ENCODE measurements around the gene SLC16A1. TPM values are rescaled to one million over a fixed set of nuclear protein-coding genes. Genes with fewer than 3 reads are reported as not detected.

Gene SLC16A1
- total and polyA plus RNA-seq, 2 donors (not counting 3 experiments of a cell fraction or from before 2014, with no cell fraction given): 148 to 188 TPM

GRCh38 chr1:112938210-112938609 lies 17.8 kb downstream of the SLC16A1 start:
- Histone ChIP-seq H3K4me2 (ENCODE audit: insufficient read depth, low read length) (no peak overlapping the region), H3K36me3 (ENCODE audit: control insufficient read depth in 2 of 2, extremely low read depth in 1 of 2, insufficient read depth in 2 of 2, low read length in 2 of 2) (no peaks in the 10 kb centered on the region), H3K27ac (ENCODE audit: insufficient read depth, low read depth, low read length) (no peak overlapping the region), H3K4me3 (replicated peaks in 1 of 3; ENCODE audit: insufficient read depth in 1 of 3, low read depth in 1 of 3, low read length in 3 of 3) (no peak overlapping the region), H3K9me1 (replicated peaks; ENCODE audit: control insufficient read depth, extremely low read depth, insufficient read depth, low read length) (no peaks in the 10 kb centered on the region), H4K20me1 (replicated peaks; ENCODE audit: control insufficient read depth, extremely low read depth, insufficient read depth, low read length) (no peaks in the 10 kb centered on the region), H3K27me3 (ENCODE audit: control insufficient read depth in 2 of 2, insufficient read depth in 2 of 2, low read length in 2 of 2) (no peaks in the 10 kb centered on the region), H3K4me1 (ENCODE audit: control insufficient read depth, extremely low read depth, insufficient read depth, low read length) (peaks cover 32% of the 10 kb centered on the region), H2AFZ (ENCODE audit: low read depth, low read length) (no peak overlapping the region), H3K9ac (replicated peaks; ENCODE audit: extremely low read depth, insufficient read depth, low read length) (no peak overlapping the region), H3K79me2 (ENCODE audit: control insufficient read depth, insufficient read depth, low read length) (peaks cover 90% of the 10 kb centered on the region), H3K9me3 (replicated peaks; ENCODE audit: control insufficient read depth, insufficient read depth, low read length) (no peaks in the 10 kb centered on the region)
- FAIRE-seq (peak; percentile 42), DNase-seq (ENCODE audit: low read depth, low spot score) (no peak)
- no TSS peak for BruUV-seq (replicated peaks)
- ChIA-PET CTCF (interaction anchor here (0.7 to 2.3 kb wide), 6 partner anchors 11 to 134 kb away, joined by 3 to 12 read pairs (median 4); partner anchors contain the start of gene LRIG2), POLR2A (no interaction called here)
- intact Hi-C loops (cut with micrococcal nuclease) (loop anchor here (5.0 kb wide), 1 partner anchor 134 kb away; the partner anchor contains the start of gene LRIG2), dilution Hi-C loops (cut with MboI; ENCODE audit: extremely low pct_ligation_motif_present, low sequenced_read_pairs) (no loop called here)
- TF ChIP-seq CTCF (IDR thresholded peaks at IDR 0.05; ENCODE audit: extremely low read depth in 1 of 2, insufficient read depth in 1 of 2, low read depth in 1 of 2, low read length in 2 of 2): no peak
- TF ChIP-seq POLR2A (IDR thresholded peaks at IDR 0.05; ENCODE audit: low read depth, low read length): no peak
- no peak for TF ChIP-seq EZH2 (IDR thresholded peaks at IDR 0.05; ENCODE audit: borderline replicate concordance, low read depth, low read length, severe bottlenecking)

- CTCF ChIA-PET: interaction anchor here (0.7 to 2.9 kb wide), 9 partner anchors 9 to 135 kb away, joined by 3 to 12 read pairs (median 3); partner anchors contain the start of gene LRIG2
- no TSS peak for BruUV-seq (replicated peaks)
- Histone ChIP-seq H3K9me3 (replicated peaks; ENCODE audit: control insufficient read depth, insufficient read depth, low read length) (no peaks in the 10 kb centered on the region), H2AFZ (ENCODE audit: low read depth, low read length) (no peak overlapping the region), H3K9me1 (replicated peaks; ENCODE audit: control insufficient read depth, extremely low read depth, insufficient read depth, low read length) (no peaks in the 10 kb centered on the region), H3K4me2 (ENCODE audit: insufficient read depth, low read length) (no peak overlapping the region), H3K9ac (replicated peaks; ENCODE audit: extremely low read depth, insufficient read depth, low read length) (no peak overlapping the region), H3K79me2 (ENCODE audit: control insufficient read depth, insufficient read depth, low read length) (peaks cover 90% of the 10 kb centered on the region), H3K36me3 (ENCODE audit: control insufficient read depth in 2 of 2, extremely low read depth in 1 of 2, insufficient read depth in 2 of 2, low read length in 2 of 2) (no peaks in the 10 kb centered on the region), H3K27me3 (ENCODE audit: control insufficient read depth in 2 of 2, insufficient read depth in 2 of 2, low read length in 2 of 2) (no peaks in the 10 kb centered on the region), H4K20me1 (replicated peaks; ENCODE audit: control insufficient read depth, extremely low read depth, insufficient read depth, low read length) (no peaks in the 10 kb centered on the region), H3K27ac (ENCODE audit: insufficient read depth, low read depth, low read length) (no peak overlapping the region), H3K4me3 (replicated peaks in 1 of 3; ENCODE audit: insufficient read depth in 1 of 3, low read depth in 1 of 3, low read length in 3 of 3) (no peak overlapping the region), H3K4me1 (ENCODE audit: control insufficient read depth, extremely low read depth, insufficient read depth, low read length) (peaks cover 32% of the 10 kb centered on the region)
- dilution Hi-C loops (cut with MboI; ENCODE audit: extremely low pct_ligation_motif_present, low sequenced_read_pairs): no loop called here
- DNase-seq (ENCODE audit: low read depth, low spot score): no peak
- no peak for TF ChIP-seq EZH2 (IDR thresholded peaks at IDR 0.05; ENCODE audit: borderline replicate concordance, low read depth, low read length, severe bottlenecking)
- intact Hi-C loops (cut with micrococcal nuclease): loop anchor here (5.0 kb wide), 1 partner anchor 135 kb away; the partner anchor contains the start of gene LRIG2
- no peak for FAIRE-seq
- POLR2A ChIA-PET: interaction anchor here (0.5 to 2.1 kb wide), 3 partner anchors 16 to 29 kb away, joined by 3 to 11 read pairs (median 7); partner anchors contain the start of gene SLC16A1
Measured at GRCh38 chr1:112937495-112937894, 18.5 kb downstream of the SLC16A1 start.

Measured in endothelial cell of umbilical vein (primary cell).